ENCODE data around the gene ZGLP1.

The ZGLP1 gene

DNA sequence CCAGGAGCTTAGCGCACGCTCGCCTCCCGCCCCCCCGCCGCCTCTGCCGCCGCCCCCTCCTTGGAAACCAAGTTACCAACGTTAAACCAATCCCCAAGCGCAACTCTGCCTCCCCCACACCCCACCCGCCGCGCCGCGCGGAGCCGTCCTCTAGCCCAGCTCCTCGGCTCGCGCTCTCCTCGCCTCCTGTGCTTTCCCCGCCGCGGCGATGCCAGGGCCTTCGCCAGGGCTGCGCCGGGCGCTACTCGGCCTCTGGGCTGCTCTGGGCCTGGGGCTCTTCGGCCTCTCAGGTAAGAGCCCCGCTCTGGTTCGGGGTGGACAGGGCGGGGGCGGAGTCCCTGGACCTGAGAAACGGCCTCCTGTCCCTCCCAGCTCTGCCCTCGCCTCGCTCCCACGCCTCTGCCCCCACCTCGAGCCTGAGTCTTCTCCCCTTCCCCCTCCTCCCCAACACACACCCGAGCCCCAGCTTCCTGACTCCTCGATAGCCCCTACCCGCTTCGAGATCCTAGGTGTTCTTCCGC, 19.7 kb downstream of the ZGLP1 start, which contains the start of gene ICAM5:
ICAM5 (plus strand) TSS at position 117 of the 521 bp plus-strand sequence; CDS start at position 209, 92 bp downstream.
- no peak for TF ChIP-seq SIN3A (IDR thresholded peaks at IDR 0.05; ENCODE audit: borderline replicate concordance, insufficient read depth, low read length)

DNA sequence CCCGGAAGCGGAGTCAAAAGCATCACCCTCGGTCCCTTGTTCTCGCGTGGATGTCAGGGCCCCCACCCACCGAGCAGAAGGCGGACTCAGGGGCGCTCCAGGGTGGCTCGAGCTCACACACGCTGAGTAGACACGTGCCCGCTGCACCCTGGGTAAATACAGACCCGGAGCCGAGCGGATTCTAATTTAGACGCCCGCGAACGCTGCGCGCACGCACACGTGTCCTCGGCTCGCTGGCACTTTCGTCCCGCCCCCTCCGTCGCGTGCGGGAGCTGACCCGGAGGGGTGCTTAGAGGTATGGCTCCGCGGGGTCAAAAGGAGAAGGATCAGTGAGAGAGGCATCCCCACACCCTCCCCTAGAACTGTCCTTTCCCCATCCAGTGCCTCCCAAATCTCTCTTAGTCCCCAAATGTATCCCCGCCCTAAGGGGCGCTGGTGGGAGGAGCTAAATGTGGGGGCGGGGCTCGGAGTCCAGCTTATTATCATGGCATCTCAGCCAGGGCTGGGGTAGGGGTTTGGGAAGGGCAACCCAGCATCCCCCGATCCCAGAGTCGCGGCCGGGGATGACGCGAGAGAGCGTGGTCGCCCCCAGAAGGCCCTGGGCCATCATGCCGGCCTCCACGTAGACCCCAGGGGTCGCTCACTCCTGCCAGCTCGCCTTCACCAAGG, 20.3 kb downstream of the ZGLP1 start:
- TF ChIP-seq POLR2AphosphoS5 (IDR thresholded peaks at IDR 0.05; ENCODE audit: low read depth, low read length) (no peak), REST (IDR thresholded peaks at IDR 0.05; ENCODE audit: insufficient read depth in 1 of 2, low read depth in 2 of 2, low read length in 2 of 2) (no peak), SIN3A (IDR thresholded peaks at IDR 0.05; ENCODE audit: borderline replicate concordance, insufficient read depth, low read length) (no peak)

DNA sequence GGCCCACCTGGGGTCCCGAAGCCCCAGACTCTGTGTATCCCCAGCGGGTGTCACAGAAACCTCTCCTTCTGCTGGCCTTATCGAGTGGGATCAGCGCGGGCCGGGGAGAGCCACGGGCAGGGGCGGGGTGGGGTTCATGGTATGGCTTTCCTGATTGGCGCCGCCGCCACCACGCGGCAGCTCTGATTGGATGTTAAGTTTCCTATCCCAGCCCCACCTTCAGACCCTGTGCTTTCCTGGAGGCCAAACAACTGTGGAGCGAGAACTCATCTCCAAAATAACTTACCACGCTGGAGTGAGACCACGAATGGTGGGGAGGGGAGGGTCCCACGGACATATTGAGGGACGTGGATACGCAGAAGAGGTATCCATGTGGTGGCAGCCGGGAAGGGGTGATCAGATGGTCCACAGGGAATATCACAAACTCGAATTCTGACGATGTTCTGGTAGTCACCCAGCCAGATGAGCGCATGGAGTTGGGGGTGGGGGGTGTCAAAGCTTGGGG, 20.9 kb downstream of the ZGLP1 start:
- TF ChIP-seq REST (IDR thresholded peaks at IDR 0.05; ENCODE audit: insufficient read depth in 1 of 2, low read depth in 2 of 2, low read length in 2 of 2) (no peak), SIN3A (IDR thresholded peaks at IDR 0.05; ENCODE audit: borderline replicate concordance, insufficient read depth, low read length) (no peak), TAF1 (IDR thresholded peaks at IDR 0.05; ENCODE audit: borderline replicate concordance, insufficient read depth, low read length) (no peak), FOXP2 (optimal IDR thresholded peaks at IDR 0.05; ENCODE audit: borderline replicate concordance, extremely low read depth, extremely low read length, insufficient read depth) (no peak), POLR2AphosphoS5 (IDR thresholded peaks at IDR 0.05; ENCODE audit: low read depth, low read length) (no peak)

GRCh38 chr19:10286803-10287737, 22.5 kb downstream of the ZGLP1 start, which contains the start of gene ICAM4:
TSS of gene ICAM4 (plus strand) at chr19:10286955. CDS start at chr19:10287013, 58 bp downstream.
- TF ChIP-seq FOXP2 (optimal IDR thresholded peaks at IDR 0.05; ENCODE audit: borderline replicate concordance, extremely low read depth, extremely low read length, insufficient read depth), result no peak
- TF ChIP-seq REST (IDR thresholded peaks at IDR 0.05; ENCODE audit: insufficient read depth in 1 of 2, low read depth in 2 of 2, low read length in 2 of 2), result no peak
- TF ChIP-seq SIN3A (IDR thresholded peaks at IDR 0.05; ENCODE audit: borderline replicate concordance, insufficient read depth, low read length), result no peak
- no peak for TF ChIP-seq POLR2AphosphoS5 (IDR thresholded peaks at IDR 0.05; ENCODE audit: low read depth, low read length)
- no peak for TF ChIP-seq TAF1 (IDR thresholded peaks at IDR 0.05; ENCODE audit: borderline replicate concordance, insufficient read depth, low read length)

DNA sequence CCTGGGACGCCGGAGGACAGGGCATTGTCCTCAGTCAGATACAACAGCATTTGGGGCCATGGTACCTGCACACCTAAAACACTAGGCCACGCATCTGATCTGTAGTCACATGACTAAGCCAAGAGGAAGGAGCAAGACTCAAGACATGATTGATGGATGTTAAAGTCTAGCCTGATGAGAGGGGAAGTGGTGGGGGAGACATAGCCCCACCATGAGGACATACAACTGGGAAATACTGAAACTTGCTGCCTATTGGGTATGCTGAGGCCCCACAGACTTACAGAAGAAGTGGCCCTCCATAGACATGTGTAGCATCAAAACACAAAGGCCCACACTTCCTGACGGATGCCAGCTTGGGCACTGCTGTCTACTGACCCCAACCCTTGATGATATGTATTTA, 24.2 kb downstream of the ZGLP1 start:
- TF ChIP-seq SIN3A (IDR thresholded peaks at IDR 0.05; ENCODE audit: borderline replicate concordance, insufficient read depth, low read length) (no peak), FOXP2 (optimal IDR thresholded peaks at IDR 0.05; ENCODE audit: borderline replicate concordance, extremely low read depth, extremely low read length, insufficient read depth) (no peak), REST (IDR thresholded peaks at IDR 0.05; ENCODE audit: insufficient read depth in 1 of 2, low read depth in 2 of 2, low read length in 2 of 2) (no peak), POLR2AphosphoS5 (IDR thresholded peaks at IDR 0.05; ENCODE audit: low read depth, low read length) (no peak), TAF1 (IDR thresholded peaks at IDR 0.05; ENCODE audit: borderline replicate concordance, insufficient read depth, low read length) (no peak)
